ENCODE data around the gene SPATA46.

Gene SPATA46

DNA sequence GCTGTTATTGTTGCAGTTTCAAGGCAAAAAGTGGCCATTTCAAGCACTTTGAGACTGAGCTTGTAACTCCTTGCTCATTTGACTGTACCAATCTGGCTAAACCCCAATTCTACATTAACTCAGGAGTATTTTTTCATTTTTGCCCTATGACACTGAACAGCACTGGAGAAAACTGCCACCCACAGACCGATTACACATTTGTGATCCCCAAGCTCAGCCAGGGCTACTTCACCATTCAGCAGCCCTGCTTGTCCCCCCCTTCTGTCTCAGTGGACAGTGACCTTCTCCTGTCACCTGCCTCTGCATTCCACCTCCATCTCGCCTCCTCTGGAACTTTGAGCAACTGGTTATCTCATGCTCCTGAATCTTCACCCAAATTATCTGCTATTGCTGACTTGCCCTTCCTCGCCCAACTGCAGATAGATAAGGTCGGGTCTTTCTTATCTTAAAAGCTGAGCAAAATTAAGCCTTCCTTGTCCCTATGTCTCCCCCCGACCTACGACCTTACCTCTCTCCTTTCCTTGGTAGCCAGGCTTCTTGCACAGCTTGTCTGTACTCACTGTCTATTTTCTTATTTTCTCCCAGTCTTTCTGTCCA lies 25.3 kb downstream of the SPATA46 start:
- no peak for DNase-seq

DNA sequence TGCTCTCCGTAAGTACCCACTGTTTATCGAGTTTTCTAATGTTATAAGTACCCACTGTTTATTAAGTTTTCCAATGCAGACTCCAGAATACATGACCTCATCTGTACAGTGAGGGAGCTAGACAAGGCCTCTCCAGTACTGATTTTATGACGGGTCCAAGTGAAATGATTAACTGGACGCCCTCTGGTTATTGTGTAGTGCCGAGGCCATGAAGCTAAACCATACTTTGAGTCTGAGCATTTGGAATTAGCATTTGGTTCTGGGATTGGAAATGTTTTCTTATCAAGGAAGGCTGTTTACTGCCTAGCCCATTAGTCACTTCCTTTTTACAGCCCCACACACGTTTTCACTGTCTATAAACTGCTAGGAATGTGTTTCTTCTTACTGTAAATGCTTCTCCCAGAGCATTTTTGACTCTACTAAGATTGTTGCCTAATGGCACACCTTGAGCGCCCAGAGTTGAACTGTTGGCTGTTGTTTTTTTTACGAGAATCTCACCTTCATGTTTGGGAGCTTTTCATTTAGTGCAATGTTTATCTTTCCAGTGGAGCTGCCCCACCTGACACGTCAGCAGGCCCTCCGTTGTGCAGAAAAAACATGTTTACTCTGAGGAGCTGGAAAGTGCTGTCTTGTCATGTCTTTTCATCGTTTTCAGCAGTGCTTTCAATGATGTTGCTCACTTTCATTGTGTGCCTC lies 26.9 kb downstream of the SPATA46 start:
- peak; percentile 15 to 47 (median 35) for DNase-seq

GRCh38 chr1:162347281-162347680 lies 29.4 kb downstream of the SPATA46 start:
- DNase-seq: peak in 1 of 3 experiments; percentile 4

- no peak for DNase-seq
Observed at GRCh38 chr1:162343470-162343869, 33.2 kb downstream of the SPATA46 start.

DNA sequence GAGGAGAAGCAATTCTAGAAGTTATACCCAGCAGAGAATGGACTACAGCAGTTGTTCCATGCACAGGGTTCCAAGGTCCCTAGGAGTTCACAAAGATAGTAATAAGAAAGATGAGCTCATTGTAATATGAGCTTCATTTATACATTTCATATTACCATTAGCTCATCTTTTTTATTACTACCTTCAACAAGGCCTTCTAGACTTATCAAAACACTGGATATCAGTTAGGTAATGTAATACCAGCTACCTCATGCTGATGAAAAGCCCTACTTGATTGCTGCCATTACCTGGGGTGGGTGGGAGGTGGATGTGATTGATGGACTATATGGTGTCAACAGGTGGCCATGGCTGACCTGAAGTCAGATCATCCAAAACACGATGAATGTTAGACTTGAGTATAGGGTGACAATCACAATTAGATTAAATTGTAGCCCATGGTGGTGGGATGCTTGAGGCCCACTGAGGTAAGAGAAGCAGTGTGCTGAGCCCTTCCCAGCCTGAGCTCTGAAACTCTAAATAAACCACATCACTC lies 34.1 kb downstream of the SPATA46 start:
- no peak for DNase-seq

DNA sequence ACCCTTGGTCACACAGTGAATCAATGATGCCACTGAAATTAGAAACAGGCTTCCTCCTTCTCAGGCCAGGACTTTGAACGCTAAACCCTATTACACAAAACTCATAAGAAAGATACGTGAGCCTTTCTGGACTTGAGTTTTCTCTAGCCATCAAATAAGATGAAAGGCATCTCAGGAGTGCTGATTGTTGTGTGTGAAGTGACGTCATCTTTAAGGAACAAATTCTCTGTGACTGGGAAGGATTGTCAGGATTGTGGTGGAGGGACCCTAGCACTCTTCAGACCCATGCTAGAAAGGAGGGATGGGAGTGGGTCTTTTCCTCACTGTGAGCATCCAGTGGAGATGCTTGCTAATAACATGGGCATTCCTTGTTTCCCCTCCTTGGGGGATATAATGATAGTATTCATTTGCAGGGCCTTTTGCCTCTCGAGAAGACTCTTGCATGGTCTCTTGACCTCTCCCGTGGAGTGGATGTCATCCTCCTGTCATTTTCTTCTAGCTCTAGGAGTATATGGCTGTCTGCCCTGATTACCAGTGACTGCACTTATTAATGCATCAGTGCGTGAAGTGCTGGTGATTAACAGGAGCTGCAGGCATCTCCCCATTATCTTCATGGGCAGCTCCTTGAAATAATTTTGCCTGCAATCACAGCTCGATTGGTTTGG lies 39.9 kb downstream of the SPATA46 start:
- DNase-seq: peak in 1 of 3 experiments; percentile 49

GRCh38 chr1:162335126-162335525 lies 41.5 kb downstream of the SPATA46 start:
- no peak for DNase-seq

- DNase-seq: peak in 1 of 3 experiments; percentile 71
Observed at GRCh38 chr1:162333991-162334390, 42.7 kb downstream of the SPATA46 start.

DNA sequence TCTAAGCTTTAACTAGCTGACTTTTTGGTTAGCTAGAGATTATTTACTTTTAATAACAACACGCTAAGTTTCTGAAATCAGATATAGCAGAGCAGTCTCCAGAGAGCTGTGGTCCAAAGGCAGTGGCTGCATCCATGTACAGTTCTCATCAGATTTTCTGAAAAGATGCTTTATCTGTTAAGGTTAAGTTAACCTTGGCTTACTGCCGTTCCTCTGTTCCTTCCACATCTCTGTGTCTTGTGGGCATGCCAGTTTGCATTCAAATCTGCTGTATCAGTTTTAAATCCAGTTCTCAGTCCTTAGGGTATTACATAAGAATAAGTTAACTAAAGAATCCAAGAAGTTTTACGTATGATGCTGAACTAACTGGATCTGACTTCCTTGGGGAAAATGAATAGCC lies 46.8 kb downstream of the SPATA46 start:
- DNase-seq: no peak

GRCh38 chr1:162328512-162328911 lies 48.1 kb downstream of the SPATA46 start:
- peak in 1 of 3 experiments; percentile 32 for DNase-seq

DNA sequence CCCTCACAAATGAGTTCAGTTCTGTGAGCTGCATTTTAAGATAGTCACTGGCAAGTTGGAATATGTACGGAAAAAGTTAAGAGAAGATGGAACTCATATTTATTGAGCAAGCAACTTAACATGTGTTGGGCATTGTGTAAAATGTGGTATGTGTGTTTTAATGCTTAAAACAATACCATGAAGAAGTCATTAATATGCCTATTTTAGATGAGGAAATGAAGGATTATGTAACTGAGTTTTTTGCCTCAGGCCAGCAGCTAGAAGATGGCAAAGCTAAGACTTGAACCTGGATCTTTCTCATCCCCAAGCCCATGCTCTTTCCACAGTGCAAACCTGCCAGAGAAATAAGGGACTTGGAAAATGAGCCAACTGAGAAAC lies 48.9 kb downstream of the SPATA46 start:
- DNase-seq: no peak

DNA sequence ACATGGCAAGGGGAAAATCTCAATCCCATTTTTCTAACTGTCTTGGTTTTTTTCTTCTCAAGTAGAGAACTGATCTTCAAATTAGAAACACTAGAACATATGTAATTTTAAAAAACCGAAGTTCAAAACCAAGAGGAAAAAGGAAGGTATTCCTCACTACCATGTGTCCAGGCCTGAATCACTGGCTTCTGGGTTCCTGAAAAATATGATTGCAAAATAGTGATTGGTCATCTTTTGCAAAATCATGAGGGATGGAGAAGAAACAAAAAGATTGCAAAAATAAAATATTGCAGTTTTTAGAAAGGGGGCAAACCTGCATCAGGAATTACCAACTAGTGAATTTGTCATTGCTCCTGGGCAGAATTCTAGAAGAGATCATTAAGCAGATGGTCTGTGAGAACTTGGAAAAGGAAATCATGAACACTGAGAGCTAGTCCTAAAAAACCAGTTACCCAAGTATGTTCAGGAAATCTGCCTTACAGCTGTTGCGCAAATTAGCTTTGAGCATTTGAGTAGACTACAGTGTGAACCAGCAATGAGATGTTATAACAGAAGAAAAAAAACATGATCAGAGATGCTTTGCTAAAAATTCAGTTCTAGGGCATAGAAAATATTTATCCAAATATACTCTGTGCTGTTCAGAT lies 49.4 kb downstream of the SPATA46 start:
- no peak for DNase-seq

DNA sequence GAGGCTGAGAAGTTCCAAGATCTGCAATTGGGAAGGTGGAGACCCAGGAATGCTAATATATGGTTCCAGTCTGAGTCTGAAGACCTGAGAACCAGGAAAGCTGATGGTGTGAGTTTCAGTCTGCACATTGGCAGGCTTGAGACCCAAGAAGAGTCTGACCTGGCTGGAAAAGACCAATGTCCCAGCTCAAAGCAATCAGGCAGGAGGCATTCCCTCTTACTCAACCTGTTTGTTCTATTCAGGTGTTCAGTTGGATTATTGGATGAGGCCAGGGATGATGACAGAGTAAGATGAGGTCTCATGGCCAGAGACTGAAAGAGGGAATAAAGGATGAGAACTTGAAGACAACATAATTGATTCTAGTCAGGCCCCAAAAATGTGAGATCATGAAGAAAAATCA lies 50.1 kb downstream of the SPATA46 start:
- no peak for DNase-seq

DNA sequence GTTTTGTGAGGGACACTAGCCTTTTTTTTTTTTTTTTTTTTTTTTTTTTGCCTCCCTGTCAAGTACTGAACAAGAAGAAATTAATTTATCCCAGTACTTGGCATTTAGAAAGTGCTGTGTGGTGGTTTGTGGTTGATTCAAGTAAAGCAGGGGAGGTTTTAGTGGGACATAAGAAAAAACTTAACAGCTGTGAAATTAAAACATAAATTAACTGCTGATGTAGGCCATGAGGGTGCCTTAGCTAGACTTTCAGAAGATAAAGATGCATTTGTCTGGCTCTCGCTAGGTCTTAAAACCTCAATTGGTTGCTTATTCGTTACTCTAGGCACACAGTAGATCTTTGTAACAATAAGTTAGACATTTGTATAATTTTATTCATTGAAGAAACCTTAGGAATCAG lies 52.3 kb downstream of the SPATA46 start:
- DNase-seq: no peak
